Esophagus muscularis mucosa (tissue), 3 donors: ENCODE results near the gene PNRC2.

Experiments
- POLR2A ChIP-seq: fragments of 450-650 bp; IDR thresholded peaks from one replicate; pipeline ENCODE4 v1.6.1; 2017; ENCODE audit warnings: antibody characterized with exemption, moderate library complexity, mild to moderate bottlenecking, low read depth
- POLR2AphosphoS5 ChIP-seq, 2 donors: sonication (generic); formaldehyde crosslinking; IDR thresholded peaks; one replicate each; pipeline ENCODE4 v1.6.1; 2017; ENCODE audit warnings: antibody characterized with exemption in 2 of 2
- TF ChIP-seq, protein P1 (sequence below), 3 experiments: fragments of 200-600 bp in 2 of 3; fragments of 450-650 bp in 1 of 3; sonication (generic) in 2 of 3; IDR thresholded peaks; one replicate each; pipeline ENCODE4 v1.5.1; 2017 to 2019; ENCODE audit warnings: antibody characterized with exemption in 3 of 3, mild to moderate bottlenecking in 2 of 3, moderate library complexity in 1 of 3

GRCh38 chr1:23964790-23965740 is 5.4 kb downstream of the PNRC2 start:
- TF ChIP-seq, protein P1, sequence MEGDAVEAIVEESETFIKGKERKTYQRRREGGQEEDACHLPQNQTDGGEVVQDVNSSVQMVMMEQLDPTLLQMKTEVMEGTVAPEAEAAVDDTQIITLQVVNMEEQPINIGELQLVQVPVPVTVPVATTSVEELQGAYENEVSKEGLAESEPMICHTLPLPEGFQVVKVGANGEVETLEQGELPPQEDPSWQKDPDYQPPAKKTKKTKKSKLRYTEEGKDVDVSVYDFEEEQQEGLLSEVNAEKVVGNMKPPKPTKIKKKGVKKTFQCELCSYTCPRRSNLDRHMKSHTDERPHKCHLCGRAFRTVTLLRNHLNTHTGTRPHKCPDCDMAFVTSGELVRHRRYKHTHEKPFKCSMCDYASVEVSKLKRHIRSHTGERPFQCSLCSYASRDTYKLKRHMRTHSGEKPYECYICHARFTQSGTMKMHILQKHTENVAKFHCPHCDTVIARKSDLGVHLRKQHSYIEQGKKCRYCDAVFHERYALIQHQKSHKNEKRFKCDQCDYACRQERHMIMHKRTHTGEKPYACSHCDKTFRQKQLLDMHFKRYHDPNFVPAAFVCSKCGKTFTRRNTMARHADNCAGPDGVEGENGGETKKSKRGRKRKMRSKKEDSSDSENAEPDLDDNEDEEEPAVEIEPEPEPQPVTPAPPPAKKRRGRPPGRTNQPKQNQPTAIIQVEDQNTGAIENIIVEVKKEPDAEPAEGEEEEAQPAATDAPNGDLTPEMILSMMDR (IDR thresholded peaks at IDR 0.05): no peak
- TF ChIP-seq POLR2A (no peak), POLR2AphosphoS5 (IDR thresholded peaks at IDR 0.05) (no peak)
